Aorta (tissue), 5 donors: ENCODE measurements around the gene FYN. TPM values are rescaled to one million over a fixed set of nuclear protein-coding genes. Genes with fewer than 3 reads are reported as not detected.

Experiments
- ATAC-seq: fragments of 200-7000 bp; cut with Tn5 transposase; one replicate; pipeline ENCODE4 v1.9.1; 2022; ENCODE audit warnings: moderate library complexity; ENCODE audit not compliant: low FRiP score
- DNase-seq, 2 donors: peaks; one replicate each; pipeline ENCODE4 v3.0.0-alpha.2; 2020
- H3K27ac ChIP-seq, 2 donors: one replicate each; pipeline ENCODE4 v1.5.1; 2013; ENCODE audit warnings: low read length in 2 of 2, mild to moderate bottlenecking in 2 of 2, moderate library complexity in 2 of 2, control low read depth in 1 of 2, inconsistent platforms in 1 of 2, low read depth in 1 of 2
- H3K27me3 ChIP-seq, 2 donors: one replicate each; pipeline ENCODE4 v1.6.1; 2013; ENCODE audit warnings: control low read depth in 1 of 2, low read length in 1 of 2, mild to moderate bottlenecking in 1 of 2, moderate library complexity in 1 of 2; ENCODE audit not compliant: insufficient read depth in 2 of 2, control insufficient read depth in 1 of 2
- H3K36me3 ChIP-seq, 2 donors: one replicate each; pipeline ENCODE4 v1.6.1; 2013; ENCODE audit warnings: control low read depth in 1 of 2, low read length in 1 of 2, mild to moderate bottlenecking in 1 of 2; ENCODE audit not compliant: insufficient read depth in 2 of 2, control insufficient read depth in 1 of 2
- H3K4me1 ChIP-seq, 2 donors: one replicate each; pipeline ENCODE4 v1.6.1; 2013; ENCODE audit warnings: low read length in 2 of 2, control low read depth in 1 of 2, mild to moderate bottlenecking in 1 of 2, moderate library complexity in 1 of 2; ENCODE audit not compliant: insufficient read depth in 2 of 2, control insufficient read depth in 1 of 2
- H3K4me3 ChIP-seq, 2 donors: one replicate each; pipeline ENCODE4 v1.5.1; 2013; ENCODE audit warnings: low read length in 2 of 2, control low read depth in 1 of 2, mild to moderate bottlenecking in 1 of 2
- H3K9me3 ChIP-seq: one replicate; pipeline ENCODE4 v1.6.1; 2013; ENCODE audit warnings: mild to moderate bottlenecking, low read length; ENCODE audit not compliant: control insufficient read depth
- WGBS, 2 donors: extraction: QIAGEN DNeasy Blood & Tissue Kit; methylation state at CpG; one replicate each; pipeline ENCODE4 v1.1.7; 2013; 5-methylcytosine and 5-hydroxymethylcytosine counted together
- intact Hi-C, 2 donors: fragments of 100-400 bp; cut with DNase I; formaldehyde crosslinking; loops; one replicate each; pipeline versions ENCODE4 v1.14.2 to v1.15.0; 2022
- polyA plus RNA-seq, 2 donors: library from polyadenylated mRNA; stranded (reverse); fragments of 200-250 nt; gene quantifications; one replicate each; pipeline ENCODE4 v1.2.3, GENCODE V29; 2013
- total RNA-seq, 2 donors: library from RNA; stranded (reverse); fragmentation: NEBNext Ultra II Directional; extraction: Animal tissue kit (Norgen Biotek cat#: 25700); gene quantifications; one replicate each; pipeline ENCODE4 v1.2.1, GENCODE V29; 2021
- donor health status: healthy with polysubstance abuse.
- donor health status: Bipolar disorder and iron deficiency.
- donor health status: DM: no; HTN: no; CAD: no.
- donor health status: DM: no; HTN: no; CAD: no.
- donor health status: DM: yes; HTN: yes; CAD: no.

Gene FYN
- total and polyA plus RNA-seq, 4 donors, result 31.7 to 162 (median 66.3) TPM

GRCh38 chr6:111652156-111652555 lies 221.1 kb downstream of the FYN start:
- H3K36me3 ChIP-seq, result no peaks in the 10 kb centered on the region
- ATAC-seq (no peak), DNase-seq (no peak)
- H3K9me3 ChIP-seq, result no peaks in the 10 kb centered on the region
- intact Hi-C loops, result no loop called here
- 95 to 96% methylated on average over 5 of the region's 5 CpGs for WGBS, 2 donors
- no peak overlapping the region for H3K4me3 ChIP-seq
- H3K27ac ChIP-seq, result no peak overlapping the region
- H3K4me1 ChIP-seq, result no peaks in the 10 kb centered on the region
- no peaks in the 10 kb centered on the region for H3K27me3 ChIP-seq

GRCh38 chr6:111651185-111652034 lies 221.8 kb downstream of the FYN start:
- no peaks in the 10 kb centered on the region for H3K9me3 ChIP-seq
- H3K4me1 ChIP-seq, result no peaks in the 10 kb centered on the region
- H3K27ac ChIP-seq, result no peak overlapping the region
- H3K36me3 ChIP-seq, result no peaks in the 10 kb centered on the region
- H3K27me3 ChIP-seq, result no peaks in the 10 kb centered on the region
- WGBS, 2 donors, result 78 to 86% methylated on average over 13 of the region's 13 CpGs
- ATAC-seq (no peak), DNase-seq (no peak)
- intact Hi-C loops, result no loop called here
- no peak overlapping the region for H3K4me3 ChIP-seq

- Histone ChIP-seq H3K9me3 (no peaks in the 10 kb centered on the region), H3K4me1 (no peaks in the 10 kb centered on the region), H3K27me3 (no peaks in the 10 kb centered on the region), H3K4me3 (no peak overlapping the region), H3K27ac (no peak overlapping the region), H3K36me3 (no peaks in the 10 kb centered on the region)
- DNase-seq, result no peak
- intact Hi-C loops, result no loop called here
- no peak for ATAC-seq
- 74 to 82% methylated on average over 9 of the region's 9 CpGs for WGBS, 2 donors
These were observed 223.2 kb downstream of the FYN start for GRCh38 chr6:111650049-111650448.

GRCh38 chr6:111648100-111648499 lies 225.2 kb downstream of the FYN start:
- no peaks in the 10 kb centered on the region for H3K27me3 ChIP-seq
- 96 to 97% methylated on average over 5 of the region's 5 CpGs for WGBS, 2 donors
- intact Hi-C loops, result loop anchor here (10.0 kb wide), 3 partner anchors 263 to 383 kb away; no protein-coding TSS in a partner anchor
- no peaks in the 10 kb centered on the region for H3K36me3 ChIP-seq
- H3K4me3 ChIP-seq, result no peak overlapping the region
- DNase-seq (no peak), ATAC-seq (peak; percentile 24)
- no peaks in the 10 kb centered on the region for H3K4me1 ChIP-seq
- H3K27ac ChIP-seq, result no peak overlapping the region
- H3K9me3 ChIP-seq, result no peaks in the 10 kb centered on the region

GRCh38 chr6:111646942-111647341 lies 226.3 kb downstream of the FYN start:
- H3K27ac ChIP-seq, result no peak overlapping the region
- no peak overlapping the region for H3K4me3 ChIP-seq
- H3K4me1 ChIP-seq, result no peaks in the 10 kb centered on the region
- no peaks in the 10 kb centered on the region for H3K36me3 ChIP-seq
- no peaks in the 10 kb centered on the region for H3K27me3 ChIP-seq
- peak; percentile 29 for ATAC-seq
- DNase-seq, result peak in 1 of 2 donors; percentile 56
- 78 to 87% methylated on average over 8 of the region's 8 CpGs for WGBS, 2 donors
- intact Hi-C loops, result loop anchor here (10.0 kb wide), 3 partner anchors 262 to 382 kb away; no protein-coding TSS in a partner anchor
- no peaks in the 10 kb centered on the region for H3K9me3 ChIP-seq

- WGBS, 2 donors, result 72 to 97% methylated on average over 2 of the region's 2 CpGs
- no peak for ATAC-seq
- intact Hi-C loops, result loop anchor here (10.0 kb wide), 3 partner anchors 261 to 381 kb away; no protein-coding TSS in a partner anchor
These were observed 227.2 kb downstream of the FYN start for GRCh38 chr6:111646034-111646433.

GRCh38 chr6:111644893-111645430 lies 228.3 kb downstream of the FYN start:
- Histone ChIP-seq H3K4me3 (no peak overlapping the region), H3K27me3 (no peaks in the 10 kb centered on the region), H3K27ac (no peak overlapping the region), H3K9me3 (no peaks in the 10 kb centered on the region), H3K4me1 (no peaks in the 10 kb centered on the region), H3K36me3 (no peaks in the 10 kb centered on the region)
- DNase-seq (no peak), ATAC-seq (no peak)
- intact Hi-C loops, result loop anchor here (5.0 to 10.0 kb wide), 4 partner anchors 260 to 388 kb away; a partner anchor contains a TSS
- WGBS, 2 donors, result 73 to 90% methylated on average over 4 of the region's 4 CpGs

More at GRCh38 chr6:111646034-111646433, 227.2 kb downstream of the FYN start:
- H3K4me3 ChIP-seq, result no peak overlapping the region
- no peak for DNase-seq
- no peaks in the 10 kb centered on the region for H3K27me3 ChIP-seq
- no peaks in the 10 kb centered on the region for H3K4me1 ChIP-seq
- H3K9me3 ChIP-seq, result no peaks in the 10 kb centered on the region
- H3K27ac ChIP-seq, result no peak overlapping the region
- H3K36me3 ChIP-seq, result no peaks in the 10 kb centered on the region

- intact Hi-C loops, result loop anchor here (5.0 to 10.0 kb wide), 4 partner anchors 258 to 385 kb away; a partner anchor contains a TSS
- Histone ChIP-seq H3K4me1 (no peaks in the 10 kb centered on the region), H3K4me3 (no peak overlapping the region), H3K9me3 (no peaks in the 10 kb centered on the region), H3K36me3 (no peaks in the 10 kb centered on the region), H3K27me3 (no peaks in the 10 kb centered on the region), H3K27ac (no peak overlapping the region)
- 24 to 37% methylated on average over 7 of the region's 7 CpGs for WGBS, 2 donors
- ATAC-seq, result peak; percentile 89
- peak in 1 of 2 donors; percentile 73 for DNase-seq
These were observed 230.6 kb downstream of the FYN start for GRCh38 chr6:111642463-111643158.
